ENCODE measurements around the gene TBC1D1.

Gene TBC1D1

GRCh38 chr4:38004062-38004461, 113.2 kb downstream of the TBC1D1 start:
- in situ Hi-C loops (cut with HindIII; ENCODE audit: low sequenced_read_pairs): no loop called here
- DNase-seq (ENCODE audit: low read depth): no peak
- no peak for TF ChIP-seq CTCF (IDR thresholded peaks at IDR 0.05; ENCODE audit: low read depth, low read length, missing control alignments)
- no peak overlapping the region for H3K4me3 ChIP-seq (ENCODE audit: low read depth, low read length)

- no peak overlapping the region for H3K4me3 ChIP-seq (ENCODE audit: low read depth, low read length)
- no peak for TF ChIP-seq CTCF (IDR thresholded peaks at IDR 0.05; ENCODE audit: low read depth, low read length, missing control alignments)
- in situ Hi-C loops (cut with HindIII; ENCODE audit: low sequenced_read_pairs): no loop called here
- DNase-seq (ENCODE audit: low read depth): no peak
Measured at GRCh38 chr4:38004887-38005286, 114.0 kb downstream of the TBC1D1 start.

GRCh38 chr4:38005637-38006036, 114.8 kb downstream of the TBC1D1 start:
- in situ Hi-C loops (cut with HindIII; ENCODE audit: low sequenced_read_pairs): no loop called here
- no peak for TF ChIP-seq CTCF (IDR thresholded peaks at IDR 0.05; ENCODE audit: low read depth, low read length, missing control alignments)
- no peak overlapping the region for H3K4me3 ChIP-seq (ENCODE audit: low read depth, low read length)
- no peak for DNase-seq (ENCODE audit: low read depth)

GRCh38 chr4:38007645-38008044, 116.8 kb downstream of the TBC1D1 start:
- in situ Hi-C loops (cut with HindIII; ENCODE audit: low sequenced_read_pairs): no loop called here
- no peak for TF ChIP-seq CTCF (IDR thresholded peaks at IDR 0.05; ENCODE audit: low read depth, low read length, missing control alignments)
- H3K4me3 ChIP-seq (ENCODE audit: low read depth, low read length): no peak overlapping the region
- DNase-seq (ENCODE audit: low read depth): no peak

- no peak for TF ChIP-seq CTCF (IDR thresholded peaks at IDR 0.05; ENCODE audit: low read depth, low read length, missing control alignments)
- DNase-seq (ENCODE audit: low read depth): no peak
- in situ Hi-C loops (cut with HindIII; ENCODE audit: low sequenced_read_pairs): no loop called here
- H3K4me3 ChIP-seq (ENCODE audit: low read depth, low read length): no peak overlapping the region
Measured at GRCh38 chr4:38008571-38009021, 117.7 kb downstream of the TBC1D1 start.

- in situ Hi-C loops (cut with HindIII; ENCODE audit: low sequenced_read_pairs): no loop called here
- no peak overlapping the region for H3K4me3 ChIP-seq (ENCODE audit: low read depth, low read length)
- TF ChIP-seq CTCF (IDR thresholded peaks at IDR 0.05; ENCODE audit: low read depth, low read length, missing control alignments): no peak
- no peak for DNase-seq (ENCODE audit: low read depth)
Measured at GRCh38 chr4:38009421-38009820, 118.5 kb downstream of the TBC1D1 start.

GRCh38 chr4:38009949-38010348, 119.1 kb downstream of the TBC1D1 start:
- in situ Hi-C loops (cut with HindIII; ENCODE audit: low sequenced_read_pairs): no loop called here
- no peak for TF ChIP-seq CTCF (IDR thresholded peaks at IDR 0.05; ENCODE audit: low read depth, low read length, missing control alignments)
- H3K4me3 ChIP-seq (ENCODE audit: low read depth, low read length): no peak overlapping the region
- DNase-seq (ENCODE audit: low read depth): no peak

All from astrocyte of the cerebellum (primary cell).